HepG2 (cell line): ENCODE measurements around the gene ROBO3. TPM values are rescaled to one million over a fixed set of nuclear protein-coding genes. Genes with fewer than 3 reads are reported as not detected.

ENCODE experiments used
- AGO2 ChIP-seq: fragments of 200-400 bp; formaldehyde crosslinking; optimal IDR thresholded peaks from 2 replicates; pipeline ENCODE3; 2017; ENCODE audit warnings: mild to moderate bottlenecking, low read depth, low read length, moderate library complexity
- AHR ChIP-seq: IDR thresholded peaks from 2 replicates; pipeline ENCODE4 v1.6.1; 2018; ENCODE audit warnings: missing genetic modification reagents, missing compliant biosample characterization
- BORCS8-MEF2B ChIP-seq: sonication (generic); formaldehyde crosslinking; IDR thresholded peaks from 2 replicates; pipeline ENCODE4 v1.8.0; 2022; ENCODE audit warnings: mild to moderate bottlenecking, missing genetic modification reagents
- CBX1 ChIP-seq: IDR thresholded peaks from one replicate; pipeline ENCODE4 v1.6.1; 2016; ENCODE audit warnings: antibody characterized with exemption, low read depth
- CHD2 ChIP-seq: IDR thresholded peaks from 2 replicates; pipeline ENCODE4 v1.6.1; 2011; ENCODE audit warnings: low read depth, low read length, improper control_type of control experiment
- CREM ChIP-seq, 2 experiments: sonication (generic) in 1 of 2; formaldehyde crosslinking in 1 of 2; IDR thresholded peaks; 2 replicates each; pipeline versions ENCODE4 v1.4.0 to v1.6.1; 2016 to 2020; ENCODE audit warnings: antibody characterized with exemption in 1 of 2, mild to moderate bottlenecking in 1 of 2, missing genetic modification reagents in 1 of 2
- DPF2 ChIP-seq: sonication (generic); formaldehyde crosslinking; IDR thresholded peaks from 2 replicates; pipeline ENCODE4 v1.4.0; 2020; ENCODE audit warnings: mild to moderate bottlenecking, low read depth, missing genetic modification reagents, borderline replicate concordance
- GPBP1L1 ChIP-seq: sonication (generic); formaldehyde crosslinking; IDR thresholded peaks from 2 replicates; pipeline ENCODE4 v1.5.0; 2020; ENCODE audit warnings: mild to moderate bottlenecking, missing genetic modification reagents
- HMGXB3 ChIP-seq: sonication (generic); formaldehyde crosslinking; IDR thresholded peaks from 2 replicates; pipeline ENCODE4 v1.4.0; 2020; ENCODE audit warnings: missing genetic modification reagents, borderline replicate concordance
- JUN ChIP-seq: sonication (generic); formaldehyde crosslinking; IDR thresholded peaks from 2 replicates; pipeline ENCODE4 v1.4.0; 2020; ENCODE audit warnings: mild to moderate bottlenecking, missing genetic modification reagents
- LCORL ChIP-seq, 2 experiments: fragments of 450-650 bp in 1 of 2; sonication (generic) in 1 of 2; formaldehyde crosslinking in 1 of 2; IDR thresholded peaks; 2 replicates each; pipeline versions ENCODE4 v1.5.0 to v1.6.1; 2017 to 2020; ENCODE audit warnings: antibody characterized with exemption in 1 of 2, missing genetic modification reagents in 1 of 2
- MXD3 ChIP-seq: IDR thresholded peaks from 2 replicates; pipeline ENCODE4 v1.6.1; 2016; ENCODE audit warnings: mild to moderate bottlenecking, missing biosample characterization, missing genetic modification reagents
- PATZ1 ChIP-seq: sonication (generic); formaldehyde crosslinking; IDR thresholded peaks from 2 replicates; pipeline ENCODE4 v1.4.0; 2020; ENCODE audit warnings: missing genetic modification reagents
- RELA ChIP-seq: sonication (generic); formaldehyde crosslinking; IDR thresholded peaks from 2 replicates; pipeline ENCODE4 v1.4.0; 2020; ENCODE audit warnings: missing genetic modification reagents
- SMC3 ChIP-seq: IDR thresholded peaks from 2 replicates; pipeline ENCODE4 v1.6.1; 2011; ENCODE audit warnings: low read length, improper control_type of control experiment
- SP4 ChIP-seq: sonication (generic); formaldehyde crosslinking; IDR thresholded peaks from 2 replicates; pipeline ENCODE4 v1.8.1; 2023; ENCODE audit warnings: mild to moderate bottlenecking, missing genetic modification reagents
- SRSF1 ChIP-seq: fragments of 200-400 bp; formaldehyde crosslinking; optimal IDR thresholded peaks from 2 replicates; pipeline ENCODE3; 2017; ENCODE audit warnings: mild to moderate bottlenecking, low read depth, low read length, moderate library complexity
- ZNF33A ChIP-seq: sonication (generic); formaldehyde crosslinking; IDR thresholded peaks from 2 replicates; pipeline ENCODE4 v1.5.1; 2020; ENCODE audit warnings: missing genetic modification reagents, mild to moderate bottlenecking, moderate library complexity, borderline replicate concordance
- ZNF414 ChIP-seq: sonication (generic); formaldehyde crosslinking; IDR thresholded peaks from 2 replicates; pipeline ENCODE4 v1.5.0; 2020; ENCODE audit warnings: missing genetic modification reagents
- ZNF629 ChIP-seq: sonication (generic); formaldehyde crosslinking; conservative IDR thresholded peaks from 2 replicates; pipeline ENCODE4 v1.5.0; 2020; ENCODE audit warnings: missing genetic modification reagents
- polyA plus RNA-seq, 8 experiments: library from polyadenylated mRNA; depleted of rRNA in 3 of 8; stranded (reverse) in 7 of 8; unstranded in 1 of 8; fragments of >200 nt; fragmentation: Illumina TruSeq in 4 of 8; extraction: Trizol in 4 of 8; gene quantifications; 2 replicates each; pipeline versions ENCODE4 v1.2.1 to v1.2.3, GENCODE V29; 2011 to 2016; ENCODE audit warnings: low read depth in 4 of 8, missing spikeins in 1 of 8, mixed read lengths in 1 of 8; ENCODE audit not compliant: insufficient read depth in 1 of 8
- total RNA-seq, 5 experiments: library from RNA; depleted of rRNA; stranded (reverse); fragments of >200 nt; fragmentation: Illumina TruSeq; extraction: Trizol; gene quantifications; 2 replicates each; pipeline ENCODE4 v1.2.3, GENCODE V29; 2016; ENCODE audit warnings: low read depth in 1 of 5

The ROBO3 gene
- total and polyA plus RNA-seq, 2 of the 13 experiments (the other 11 are each of a cell fraction or from before 2014, with no cell fraction given) = 0.07 to 2.4 TPM

GRCh38 chr11:124875943-124876817, 10.9 kb downstream of the ROBO3 start (continued):
- no peak for TF ChIP-seq ZNF414 (CRISPR knock-in tag)
- TF ChIP-seq GPBP1L1 (CRISPR knock-in tag) = no peak
- TF ChIP-seq SMC3 = no peak
- no peak for TF ChIP-seq LCORL (IDR thresholded peaks at IDR 0.05)
- TF ChIP-seq LCORL (CRISPR knock-in tag; IDR thresholded peaks at IDR 0.05) = no peak
- TF ChIP-seq MXD3 (CRISPR knock-in tag) = peak; percentile 63; the same call in 1 of the 2 replicates
- TF ChIP-seq AGO2 = peak; percentile 30
- peak; percentile 34; the same call in 1 of the 2 replicates for TF ChIP-seq ZNF629
- no peak for TF ChIP-seq CBX1
- no peak for TF ChIP-seq HMGXB3 (CRISPR knock-in tag)
- TF ChIP-seq JUN (CRISPR knock-in tag) = no peak
- TF ChIP-seq RELA (CRISPR knock-in tag) = peak; percentile 51; the same call in 1 of the 2 replicates
- TF ChIP-seq DPF2 (CRISPR knock-in tag) = no peak
- TF ChIP-seq CREM (IDR thresholded peaks at IDR 0.05) = no peak
- no peak for TF ChIP-seq CREM (CRISPR knock-in tag; IDR thresholded peaks at IDR 0.05)
- TF ChIP-seq CHD2 = no peak
- TF ChIP-seq SP4 = peak; percentile 69
- no peak for TF ChIP-seq SRSF1
- 0 out of 2 replicates have a peak, but pooled peaks have one; percentile 42 for TF ChIP-seq AHR (CRISPR knock-in tag)
- peak; percentile 90 for TF ChIP-seq PATZ1 (CRISPR knock-in tag)
- no peak for TF ChIP-seq ZNF33A (CRISPR knock-in tag)
- TF ChIP-seq BORCS8-MEF2B (CRISPR knock-in tag) = peak; percentile 35; the same call in 1 of the 2 replicates
